MG63 (cell line): ENCODE data around the gene KRTAP4-7. TPM values are rescaled to one million over a fixed set of nuclear protein-coding genes. Genes with fewer than 3 reads are reported as not detected.
"Not testable (repeated sequence)": the region's sequence is repeated elsewhere in the genome, so short reads cannot be mapped to it uniquely, and the experiment has no call there.

Experiments
- DNase-seq: peaks from one replicate; pipeline ENCODE4 v3.0.0-alpha.2; 2020
- H3K27me3 ChIP-seq: fragments of 250-450 bp; sonication (Bioruptor Pico); 2 replicates; pipeline ENCODE4 v1.5.1; 2020; ENCODE audit warnings: mild to moderate bottlenecking, moderate library complexity
- H3K36me3 ChIP-seq: fragments of 250-450 bp; sonication (Bioruptor Pico); 2 replicates; pipeline ENCODE4 v1.5.1; 2020; ENCODE audit warnings: mild to moderate bottlenecking, moderate library complexity
- H3K4me3 ChIP-seq: fragments of 250-450 bp; sonication (Bioruptor Pico); 2 replicates; pipeline ENCODE4 v1.5.1; 2020; ENCODE audit warnings: mild to moderate bottlenecking, moderate library complexity
- H3K9me3 ChIP-seq: fragments of 250-450 bp; sonication (Bioruptor Pico); 2 replicates; pipeline ENCODE4 v1.5.1; 2020; ENCODE audit warnings: mild to moderate bottlenecking, moderate library complexity
- total RNA-seq: library from RNA; depleted of rRNA; stranded (reverse); fragments of >200 nt; shearing (Covaris generic); gene quantifications from 2 replicates; pipeline ENCODE4 v1.2.3, GENCODE V29; 2014; ENCODE audit warnings: low replicate concordance

Gene KRTAP4-7
- total RNA-seq, 1 experiment from 2014 or later = not detected

GRCh38 chr17:41098481-41098880 lies 14.5 kb downstream of the KRTAP4-7 start:
- Histone ChIP-seq H3K27me3 (no peaks in the 10 kb centered on the region), H3K36me3 (no peaks in the 10 kb centered on the region), H3K9me3 (no peaks in the 10 kb centered on the region), H3K4me3 (no peak overlapping the region)
- DNase-seq = peak; percentile 43

- not testable (repeated sequence) for H3K27me3 ChIP-seq, H3K9me3 ChIP-seq, H3K36me3 ChIP-seq, H3K4me3 ChIP-seq
- peak; percentile 66 for DNase-seq
Measured at GRCh38 chr17:41099682-41100480, 15.9 kb downstream of the KRTAP4-7 start.

GRCh38 chr17:41101586-41102259 lies 17.8 kb downstream of the KRTAP4-7 start, which contains the start of gene KRTAP4-16:
TSS of gene KRTAP4-16 (minus strand) at chr17:41102209. CDS start at chr17:41102209, 0 bp downstream.
- no peaks in the 10 kb centered on the region for H3K36me3 ChIP-seq

GRCh38 chr17:41103896-41104295 lies 19.9 kb downstream of the KRTAP4-7 start:
- DNase-seq = no peak

More at GRCh38 chr17:41101586-41102259, 17.8 kb downstream of the KRTAP4-7 start, which contains the start of gene KRTAP4-16:
- Histone ChIP-seq H3K9me3 (no peaks in the 10 kb centered on the region; the same call in none of the 2 replicates), H3K27me3 (no peaks in the 10 kb centered on the region), H3K4me3 (no peak within 1 kb of the TSS)
- no peak for DNase-seq

GRCh38 chr17:41104386-41105038 lies 20.6 kb downstream of the KRTAP4-7 start:
- not testable (repeated sequence) for DNase-seq, H3K27me3 ChIP-seq, H3K36me3 ChIP-seq, H3K4me3 ChIP-seq, H3K9me3 ChIP-seq

More at GRCh38 chr17:41103896-41104295, 19.9 kb downstream of the KRTAP4-7 start:
- no peaks in the 10 kb centered on the region for H3K36me3 ChIP-seq
- H3K4me3 ChIP-seq = no peak overlapping the region
- H3K27me3 ChIP-seq = no peaks in the 10 kb centered on the region
- H3K9me3 ChIP-seq = peaks cover 6% of the 10 kb centered on the region

DNA sequence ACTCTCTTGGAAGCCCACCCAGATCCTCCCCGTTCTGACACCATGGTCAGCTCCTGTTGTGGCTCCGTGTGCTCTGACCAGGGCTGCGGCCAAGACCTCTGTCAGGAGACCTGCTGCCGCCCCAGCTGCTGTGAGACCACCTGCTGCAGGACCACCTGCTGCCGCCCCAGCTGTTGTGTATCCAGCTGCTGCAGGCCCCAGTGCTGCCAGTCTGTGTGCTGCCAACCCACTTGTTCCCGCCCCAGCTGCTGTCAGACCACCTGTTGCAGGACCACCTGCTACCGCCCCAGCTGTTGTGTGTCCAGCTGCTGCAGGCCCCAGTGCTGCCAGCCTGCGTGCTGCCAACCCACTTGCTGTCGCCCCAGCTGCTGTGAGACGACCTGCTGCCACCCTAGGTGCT lies 21.4 kb downstream of the KRTAP4-7 start, which contains the start of gene KRTAP4-9:
TSS of gene KRTAP4-9 (plus strand) at position 43 of the 400 bp plus-strand sequence. CDS start at position 43, 0 bp downstream.
- H3K27me3 ChIP-seq, H3K36me3 ChIP-seq, H3K9me3 ChIP-seq, DNase-seq, H3K4me3 ChIP-seq: not testable (repeated sequence)

DNA sequence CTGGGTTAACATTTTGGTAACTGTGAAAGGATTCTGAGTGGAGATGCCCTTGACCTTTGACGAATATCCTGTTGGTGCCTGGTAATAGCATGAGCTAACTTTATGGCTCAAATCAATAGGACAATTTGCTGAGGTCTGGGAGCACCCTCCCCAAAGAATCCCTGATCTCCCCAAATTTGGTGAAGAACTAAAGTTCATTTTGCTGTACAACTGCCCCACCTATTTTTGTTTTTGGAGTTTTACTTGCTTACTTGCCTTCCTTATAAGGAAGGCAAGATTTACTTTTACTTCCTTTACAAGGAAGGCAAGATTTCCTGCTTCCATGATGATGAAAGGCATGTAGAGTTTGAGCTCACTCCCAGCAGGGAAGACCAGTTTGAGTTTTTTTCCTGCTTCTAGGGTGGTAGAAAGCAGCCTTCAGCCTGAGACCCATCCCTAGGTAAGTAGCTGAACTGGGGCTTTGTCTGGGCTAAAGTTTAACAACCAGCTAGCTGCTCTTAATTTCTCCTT lies 24.0 kb downstream of the KRTAP4-7 start:
- Histone ChIP-seq H3K4me3 (no peak overlapping the region), H3K9me3 (peaks cover 22% of the 10 kb centered on the region), H3K27me3 (no peaks in the 10 kb centered on the region), H3K36me3 (peaks cover 4% of the 10 kb centered on the region; the same call in 1 of the 2 replicates)
- DNase-seq = no peak

GRCh38 chr17:41108728-41109386 lies 24.9 kb downstream of the KRTAP4-7 start:
- peaks cover 27% of the 10 kb centered on the region for H3K9me3 ChIP-seq
- not testable (repeated sequence) for H3K4me3 ChIP-seq, DNase-seq, H3K36me3 ChIP-seq, H3K27me3 ChIP-seq

DNA sequence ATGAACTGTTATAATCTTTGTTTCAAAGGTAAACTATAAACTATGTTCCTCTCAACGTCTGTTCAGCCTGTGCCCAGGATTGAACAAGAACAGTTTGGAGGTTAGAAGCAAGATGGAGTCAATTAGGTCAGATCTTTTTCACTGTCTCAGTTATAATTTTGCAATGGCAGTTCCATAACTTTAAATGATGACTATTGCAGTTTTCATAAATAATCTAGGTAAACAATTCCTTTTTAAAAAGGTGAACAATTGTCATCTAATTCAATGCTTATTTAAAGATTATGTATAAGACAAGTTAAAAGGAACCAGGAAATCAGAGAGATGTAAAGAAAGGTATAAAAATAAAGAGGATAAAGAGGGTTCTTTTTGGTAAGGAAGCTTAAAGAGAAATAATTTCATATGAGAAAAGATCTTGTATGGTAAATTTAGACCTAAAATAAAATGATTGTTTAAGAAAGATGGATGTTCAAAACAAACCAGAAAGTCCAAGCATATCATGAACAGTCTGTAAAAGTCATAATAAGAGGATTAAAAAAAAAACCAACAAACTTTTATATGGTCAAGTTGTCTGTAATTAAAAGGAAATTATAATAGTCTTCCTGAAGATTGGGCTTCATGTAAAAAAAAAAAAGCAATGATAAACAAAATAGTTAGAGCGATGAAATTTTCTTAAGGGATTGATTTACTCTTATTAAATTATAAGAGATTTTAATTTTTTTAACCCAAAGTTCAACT lies 27.4 kb downstream of the KRTAP4-7 start:
- DNase-seq = no peak
- Histone ChIP-seq H3K9me3 (peaks cover 27% of the 10 kb centered on the region), H3K36me3 (peaks cover 4% of the 10 kb centered on the region; the same call in 1 of the 2 replicates), H3K4me3 (no peak overlapping the region), H3K27me3 (no peaks in the 10 kb centered on the region)

- Histone ChIP-seq H3K9me3 (peaks cover 14% of the 10 kb centered on the region), H3K27me3 (no peaks in the 10 kb centered on the region), H3K4me3 (no peak overlapping the region), H3K36me3 (peaks cover 4% of the 10 kb centered on the region; the same call in 1 of the 2 replicates)
- DNase-seq = no peak
Measured at GRCh38 chr17:41116297-41116696, 32.3 kb downstream of the KRTAP4-7 start.

DNA sequence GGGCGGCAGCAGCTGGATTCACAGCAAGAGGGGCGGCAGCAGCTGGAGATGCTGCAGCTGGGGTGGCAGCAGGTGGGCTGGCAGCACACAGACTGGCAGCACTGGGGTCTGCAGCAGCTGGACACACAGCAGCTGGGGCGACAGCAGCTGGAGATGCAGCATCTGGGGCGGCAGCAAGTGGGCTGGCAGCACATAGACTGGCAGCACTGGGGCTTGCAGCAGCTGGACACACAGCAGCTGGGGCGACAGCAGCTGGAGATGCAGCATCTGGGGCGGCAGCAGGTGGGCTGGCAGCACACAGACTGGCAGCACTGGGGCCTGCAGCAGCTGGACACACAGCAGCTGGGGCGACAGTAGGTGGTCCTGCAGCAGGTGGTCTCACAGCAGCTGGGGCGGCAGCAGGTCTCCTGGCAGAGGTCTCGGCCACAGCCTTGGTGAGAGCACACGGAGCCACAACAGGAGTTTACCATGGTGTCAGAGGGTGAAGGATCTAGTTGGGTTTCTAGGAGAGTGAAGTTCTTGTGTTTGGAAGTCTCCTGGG lies 34.0 kb downstream of the KRTAP4-7 start, which contains the start of gene KRTAP4-11:
TSS of gene KRTAP4-11 (minus strand) at position 528 of the 541 bp plus-strand sequence. CDS start at position 470, 58 bp downstream.
- DNase-seq, H3K9me3 ChIP-seq, H3K27me3 ChIP-seq, H3K36me3 ChIP-seq, H3K4me3 ChIP-seq: not testable (repeated sequence)

DNA sequence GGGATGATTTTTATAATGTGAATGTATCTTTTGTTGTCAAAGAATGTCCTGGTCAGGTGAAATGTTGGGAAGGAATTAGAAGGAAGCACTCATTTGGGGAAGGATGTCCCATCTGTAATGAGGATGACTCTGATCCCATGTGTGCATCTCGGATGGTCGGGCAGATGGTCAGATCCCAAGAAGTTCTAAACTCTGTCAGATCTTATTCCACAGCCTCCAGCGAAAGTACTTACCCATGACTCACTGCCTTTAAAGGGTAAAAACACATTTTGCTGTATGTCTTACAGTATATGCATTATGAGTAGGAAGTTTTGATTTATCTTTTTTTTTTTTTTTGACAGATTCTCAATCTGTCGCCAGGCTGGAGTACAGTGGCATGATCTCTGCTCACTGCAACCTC lies 34.8 kb downstream of the KRTAP4-7 start:
- no peaks in the 10 kb centered on the region for H3K27me3 ChIP-seq
- no peaks in the 10 kb centered on the region for H3K36me3 ChIP-seq
- DNase-seq = no peak
- H3K9me3 ChIP-seq = peaks cover 8% of the 10 kb centered on the region
- H3K4me3 ChIP-seq = no peak overlapping the region

DNA sequence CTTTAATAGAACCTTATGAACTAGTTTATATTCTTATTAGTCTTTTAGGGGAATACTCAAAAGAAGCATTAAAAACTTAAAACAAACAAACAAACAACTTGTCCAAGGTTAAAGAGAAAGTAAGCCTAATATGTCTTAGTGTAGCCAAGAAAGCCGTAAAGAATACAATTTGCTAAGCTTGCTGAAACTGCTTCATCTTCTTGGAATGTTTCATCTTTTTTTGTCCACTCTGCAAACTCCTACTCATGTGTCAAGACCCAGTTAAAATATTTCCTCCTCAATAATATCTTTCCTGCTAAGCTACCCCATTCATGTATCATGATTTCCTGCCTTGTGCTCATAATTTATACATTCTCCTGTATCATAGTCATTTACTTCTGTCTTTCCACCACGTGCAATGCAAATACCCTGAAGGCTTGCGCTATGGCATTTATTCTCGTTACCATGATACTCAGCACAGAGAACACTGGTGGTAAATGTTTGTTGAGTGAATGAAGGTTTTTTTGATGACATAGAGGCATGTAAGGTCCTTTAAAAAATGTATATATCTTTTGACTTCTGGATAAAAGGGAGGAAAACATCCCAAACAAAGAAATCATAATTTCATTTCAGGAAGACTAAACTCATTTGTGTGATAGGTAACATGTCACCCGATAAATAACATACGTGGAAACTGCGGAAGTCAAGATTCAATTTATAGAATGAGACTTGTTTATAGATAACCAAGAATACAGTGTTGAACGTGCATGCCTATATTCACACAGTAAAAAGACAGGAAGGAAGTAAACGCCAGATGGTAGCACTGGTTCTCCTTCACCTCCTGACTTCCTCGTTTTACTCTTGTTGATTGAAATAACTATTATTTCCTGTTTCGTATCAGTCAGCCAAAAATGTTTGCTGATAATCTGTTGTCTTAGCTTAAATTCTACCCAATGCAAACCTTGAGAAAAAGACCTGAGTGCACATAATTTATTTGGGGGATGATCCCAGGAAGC lies 36.0 kb downstream of the KRTAP4-7 start:
- not testable (repeated sequence) for DNase-seq, H3K9me3 ChIP-seq, H3K4me3 ChIP-seq, H3K27me3 ChIP-seq, H3K36me3 ChIP-seq

DNA sequence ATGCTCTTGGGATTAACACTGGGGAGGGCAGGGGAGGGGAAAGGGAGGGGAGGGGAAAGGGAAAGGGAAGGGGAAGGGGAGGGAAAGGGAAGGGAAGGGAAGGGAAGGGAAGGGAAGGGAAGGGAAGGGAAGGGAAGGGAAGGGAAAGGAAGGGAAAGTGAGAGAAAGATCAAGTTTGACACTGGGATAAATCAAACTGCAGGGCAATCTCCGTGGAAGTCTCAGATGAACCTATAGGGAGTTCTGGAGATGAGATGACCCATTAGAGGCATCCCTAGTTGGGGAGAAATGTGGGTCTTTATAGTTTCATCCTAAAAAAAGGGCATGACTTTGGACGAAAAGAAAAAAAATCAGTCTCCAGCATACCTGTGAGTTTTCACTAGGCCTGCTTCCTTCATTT lies 37.8 kb downstream of the KRTAP4-7 start:
- H3K9me3 ChIP-seq = peaks cover 8% of the 10 kb centered on the region
- H3K27me3 ChIP-seq = no peaks in the 10 kb centered on the region
- no peak for DNase-seq
- no peaks in the 10 kb centered on the region for H3K36me3 ChIP-seq
- H3K4me3 ChIP-seq = no peak overlapping the region
